OCI-LY1 (cell line): ENCODE measurements around the gene PAK3.

ENCODE experiments used
- H2AFZ ChIP-seq: fragments of 200-600 bp; sonication (generic), shearing (Covaris generic); 2 replicates; pipeline ENCODE4 v1.6.0; 2014; ENCODE audit warnings: antibody characterized with exemption, mild to moderate bottlenecking, low read length
- H3F3A ChIP-seq: fragments of 200-600 bp; sonication (generic), shearing (Covaris generic); 2 replicates; pipeline ENCODE4 v1.6.0; 2014; ENCODE audit warnings: mild to moderate bottlenecking, antibody characterized with exemption, low read length, moderate library complexity; ENCODE audit not compliant: insufficient read depth
- H3K27ac ChIP-seq: fragments of 200-600 bp; sonication (generic); 2 replicates; pipeline ENCODE4 v1.5.1; 2014; ENCODE audit warnings: low read length, mixed run types, mild to moderate bottlenecking, low read depth; ENCODE audit not compliant: poor library complexity, severe bottlenecking
- H3K27me3 ChIP-seq: fragments of 200-600 bp; sonication (generic); 2 replicates; pipeline ENCODE4 v1.6.0; 2014; ENCODE audit warnings: antibody characterized with exemption, mild to moderate bottlenecking, low read length, moderate library complexity; ENCODE audit not compliant: insufficient read depth
- H3K36me3 ChIP-seq: fragments of 200-600 bp; sonication (generic); 2 replicates; pipeline ENCODE4 v1.6.1; 2014; ENCODE audit warnings: mild to moderate bottlenecking, antibody characterized with exemption, low read length, moderate library complexity, mixed read lengths; ENCODE audit not compliant: insufficient read depth
- H3K4me1 ChIP-seq: fragments of 200-600 bp; sonication (generic); 2 replicates; pipeline ENCODE4 v1.5.1; 2014; ENCODE audit warnings: mild to moderate bottlenecking, low read length, moderate library complexity; ENCODE audit not compliant: insufficient read depth, severe bottlenecking
- H3K4me2 ChIP-seq: fragments of 200-600 bp; sonication (generic), shearing (Covaris generic); 2 replicates; pipeline ENCODE4 v1.6.1; 2014; ENCODE audit warnings: low read length
- H3K4me3 ChIP-seq: fragments of 200-600 bp; sonication (generic); 2 replicates; pipeline ENCODE4 v1.5.1; 2014; ENCODE audit warnings: low read length, low read depth, mild to moderate bottlenecking, mixed read lengths; ENCODE audit not compliant: poor library complexity, severe bottlenecking
- H3K79me2 ChIP-seq: fragments of 200-600 bp; shearing (Covaris generic); 2 replicates; pipeline ENCODE4 v1.6.1; 2016; ENCODE audit warnings: mixed run types, low read length, mixed read lengths; ENCODE audit not compliant: insufficient read depth
- H3K9ac ChIP-seq: fragments of 200-600 bp; sonication (generic), shearing (Covaris generic); 2 replicates; pipeline ENCODE4 v1.6.1; 2014; ENCODE audit warnings: mild to moderate bottlenecking, low read length, mixed read lengths
- H3K9me2 ChIP-seq: fragments of 200-600 bp; sonication (generic), shearing (Covaris generic); 2 replicates; pipeline ENCODE4 v1.6.1; 2014; ENCODE audit warnings: low read depth, mild to moderate bottlenecking, low read length, mixed read lengths
- H3K9me3 ChIP-seq: fragments of 200-600 bp; shearing (Covaris generic); 2 replicates; pipeline ENCODE4 v1.6.1; 2014; ENCODE audit warnings: low read length, mixed read lengths
- H4K20me1 ChIP-seq: fragments of 200-600 bp; sonication (generic), shearing (Covaris generic); 2 replicates; pipeline ENCODE4 v1.6.0; 2016; ENCODE audit warnings: mild to moderate bottlenecking, low read length; ENCODE audit not compliant: insufficient read depth
- EZH2 ChIP-seq: fragments of 200-600 bp; sonication (generic), shearing (Covaris generic); IDR thresholded peaks from 2 replicates; pipeline ENCODE4 v1.8.0; 2017; ENCODE audit warnings: borderline replicate concordance, mixed run types, mild to moderate bottlenecking, antibody characterized with exemption, low read length, moderate library complexity, mixed read lengths
- TF ChIP-seq, protein P1 (sequence below): fragments of 200-600 bp; sonication (generic), shearing (Covaris generic); IDR thresholded peaks from 2 replicates; pipeline ENCODE4 v1.5.1; 2017; ENCODE audit warnings: mild to moderate bottlenecking, antibody characterized with exemption, low read length, moderate library complexity, mixed read lengths

PAK3 gene

GRCh38 chrX:111116666-111117065, 20.7 kb downstream of the PAK3 start:
- H3K36me3 ChIP-seq: no peaks in the 10 kb centered on the region
- no peaks in the 10 kb centered on the region for H3K79me2 ChIP-seq
- no peak overlapping the region for H3K4me3 ChIP-seq
- no peaks in the 10 kb centered on the region for H3K27me3 ChIP-seq
- TF ChIP-seq EZH2: no peak
- TF ChIP-seq, protein P1, sequence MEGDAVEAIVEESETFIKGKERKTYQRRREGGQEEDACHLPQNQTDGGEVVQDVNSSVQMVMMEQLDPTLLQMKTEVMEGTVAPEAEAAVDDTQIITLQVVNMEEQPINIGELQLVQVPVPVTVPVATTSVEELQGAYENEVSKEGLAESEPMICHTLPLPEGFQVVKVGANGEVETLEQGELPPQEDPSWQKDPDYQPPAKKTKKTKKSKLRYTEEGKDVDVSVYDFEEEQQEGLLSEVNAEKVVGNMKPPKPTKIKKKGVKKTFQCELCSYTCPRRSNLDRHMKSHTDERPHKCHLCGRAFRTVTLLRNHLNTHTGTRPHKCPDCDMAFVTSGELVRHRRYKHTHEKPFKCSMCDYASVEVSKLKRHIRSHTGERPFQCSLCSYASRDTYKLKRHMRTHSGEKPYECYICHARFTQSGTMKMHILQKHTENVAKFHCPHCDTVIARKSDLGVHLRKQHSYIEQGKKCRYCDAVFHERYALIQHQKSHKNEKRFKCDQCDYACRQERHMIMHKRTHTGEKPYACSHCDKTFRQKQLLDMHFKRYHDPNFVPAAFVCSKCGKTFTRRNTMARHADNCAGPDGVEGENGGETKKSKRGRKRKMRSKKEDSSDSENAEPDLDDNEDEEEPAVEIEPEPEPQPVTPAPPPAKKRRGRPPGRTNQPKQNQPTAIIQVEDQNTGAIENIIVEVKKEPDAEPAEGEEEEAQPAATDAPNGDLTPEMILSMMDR: no peak
- no peaks in the 10 kb centered on the region for H4K20me1 ChIP-seq
- H3K9me3 ChIP-seq: no peaks in the 10 kb centered on the region
- no peak overlapping the region for H2AFZ ChIP-seq
- no peak overlapping the region for H3K4me2 ChIP-seq
- no peak overlapping the region for H3K9ac ChIP-seq
- H3K4me1 ChIP-seq: no peaks in the 10 kb centered on the region
- no peak overlapping the region for H3K27ac ChIP-seq
- no peaks in the 10 kb centered on the region for H3F3A ChIP-seq
- no peaks in the 10 kb centered on the region for H3K9me2 ChIP-seq

GRCh38 chrX:111119341-111119740, 23.4 kb downstream of the PAK3 start:
- no peaks in the 10 kb centered on the region for H3F3A ChIP-seq
- no peaks in the 10 kb centered on the region for H3K79me2 ChIP-seq
- no peaks in the 10 kb centered on the region for H3K4me1 ChIP-seq
- H3K9ac ChIP-seq: no peak overlapping the region
- H3K36me3 ChIP-seq: no peaks in the 10 kb centered on the region
- H3K27me3 ChIP-seq: no peaks in the 10 kb centered on the region
- TF ChIP-seq, protein P1: no peak
- TF ChIP-seq EZH2: no peak
- H2AFZ ChIP-seq: no peak overlapping the region
- H3K9me3 ChIP-seq: no peaks in the 10 kb centered on the region
- H3K4me3 ChIP-seq: no peak overlapping the region
- H4K20me1 ChIP-seq: no peaks in the 10 kb centered on the region
- no peak overlapping the region for H3K4me2 ChIP-seq
- H3K27ac ChIP-seq: no peak overlapping the region
- no peaks in the 10 kb centered on the region for H3K9me2 ChIP-seq

DNA sequence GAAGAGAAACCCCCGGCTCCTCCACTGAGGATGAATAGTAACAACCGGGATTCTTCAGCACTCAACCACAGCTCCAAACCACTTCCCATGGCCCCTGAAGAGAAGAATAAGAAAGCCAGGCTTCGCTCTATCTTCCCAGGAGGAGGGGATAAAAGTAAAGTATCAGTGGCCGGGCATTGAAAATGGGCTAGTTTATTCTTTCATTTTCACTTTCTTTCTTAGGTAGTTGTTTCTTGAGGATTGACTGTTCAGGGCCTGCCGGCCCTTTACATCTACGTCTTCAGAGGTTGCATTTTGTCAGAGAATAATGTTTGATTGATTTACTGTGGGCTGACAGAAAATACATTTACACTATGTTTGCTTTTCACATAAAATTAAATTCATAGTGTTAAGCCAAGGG, 27.1 kb downstream of the PAK3 start:
- Histone ChIP-seq H3K27ac (no peak overlapping the region), H2AFZ (no peak overlapping the region)

More for the DNA sequence above, 27.1 kb downstream of the PAK3 start:
- no peaks in the 10 kb centered on the region for H3K9me3 ChIP-seq
- no peaks in the 10 kb centered on the region for H3F3A ChIP-seq
- H3K4me2 ChIP-seq: no peak overlapping the region
- no peak overlapping the region for H3K4me3 ChIP-seq
- H3K36me3 ChIP-seq: no peaks in the 10 kb centered on the region
- H3K4me1 ChIP-seq: no peaks in the 10 kb centered on the region
- no peaks in the 10 kb centered on the region for H4K20me1 ChIP-seq
- H3K9ac ChIP-seq: no peak overlapping the region
- no peaks in the 10 kb centered on the region for H3K9me2 ChIP-seq
- TF ChIP-seq, protein P1: no peak
- TF ChIP-seq EZH2: no peak
- H3K79me2 ChIP-seq: no peaks in the 10 kb centered on the region
- H3K27me3 ChIP-seq: no peaks in the 10 kb centered on the region
